Lower leg skin (tissue), 4 donors: ENCODE data around the gene NCBP2L. TPM values are rescaled to one million over a fixed set of nuclear protein-coding genes. Genes with fewer than 3 reads are reported as not detected.

Experiments used
- DNase-seq, 2 donors: peaks; one replicate each; pipeline ENCODE4 v3.0.0-alpha.2; 2019; ENCODE audit warnings: low spot score in 2 of 2
- H3K4me3 ChIP-seq: fragments of 200-600 bp; sonication (generic); 2 replicates; pipeline ENCODE4 v1.5.1; 2017; ENCODE audit warnings: mild to moderate bottlenecking, low read depth; ENCODE audit not compliant: poor library complexity, severe bottlenecking
- POLR2A ChIP-seq, 2 donors: fragments of 450-650 bp; IDR thresholded peaks; one replicate each; pipeline ENCODE4 v1.6.1; 2016 to 2017; ENCODE audit warnings: antibody characterized with exemption in 2 of 2, mild to moderate bottlenecking in 1 of 2, moderate library complexity in 1 of 2
- WGBS, 2 donors: methylation state at CpG; one replicate each; pipeline ENCODE4 v1.1.5; 2018; 5-methylcytosine and 5-hydroxymethylcytosine counted together
- intact Hi-C: fragments of 100-400 bp; cut with DNase I; formaldehyde crosslinking; loops from one replicate; pipeline ENCODE4 v1.15.0; 2023; ENCODE audit warnings: low total_unique reads
- total RNA-seq, 4 donors: library from RNA; depleted of rRNA; stranded (reverse); fragments of >200 nt; gene quantifications; one replicate each; pipeline ENCODE4 v1.1.0, GENCODE V29; 2016
- TF ChIP-seq, protein P1 (sequence below), 3 donors: fragments of 450-650 bp; IDR thresholded peaks; one replicate each; pipeline ENCODE4 v1.5.1; 2016; ENCODE audit warnings: antibody characterized with exemption in 3 of 3, mild to moderate bottlenecking in 3 of 3, moderate library complexity in 2 of 3

The NCBP2L gene
- total RNA-seq, 4 donors from 2014 or later, result 0.23 to 0.32 TPM; not detected in 2

GRCh38 chrX:107747596-107748161, 29.9 kb upstream of the NCBP2L start:
- intact Hi-C loops, result no loop called here
- peak in 1 of 2 donors; percentile 76 for DNase-seq
- TF ChIP-seq, protein P1, sequence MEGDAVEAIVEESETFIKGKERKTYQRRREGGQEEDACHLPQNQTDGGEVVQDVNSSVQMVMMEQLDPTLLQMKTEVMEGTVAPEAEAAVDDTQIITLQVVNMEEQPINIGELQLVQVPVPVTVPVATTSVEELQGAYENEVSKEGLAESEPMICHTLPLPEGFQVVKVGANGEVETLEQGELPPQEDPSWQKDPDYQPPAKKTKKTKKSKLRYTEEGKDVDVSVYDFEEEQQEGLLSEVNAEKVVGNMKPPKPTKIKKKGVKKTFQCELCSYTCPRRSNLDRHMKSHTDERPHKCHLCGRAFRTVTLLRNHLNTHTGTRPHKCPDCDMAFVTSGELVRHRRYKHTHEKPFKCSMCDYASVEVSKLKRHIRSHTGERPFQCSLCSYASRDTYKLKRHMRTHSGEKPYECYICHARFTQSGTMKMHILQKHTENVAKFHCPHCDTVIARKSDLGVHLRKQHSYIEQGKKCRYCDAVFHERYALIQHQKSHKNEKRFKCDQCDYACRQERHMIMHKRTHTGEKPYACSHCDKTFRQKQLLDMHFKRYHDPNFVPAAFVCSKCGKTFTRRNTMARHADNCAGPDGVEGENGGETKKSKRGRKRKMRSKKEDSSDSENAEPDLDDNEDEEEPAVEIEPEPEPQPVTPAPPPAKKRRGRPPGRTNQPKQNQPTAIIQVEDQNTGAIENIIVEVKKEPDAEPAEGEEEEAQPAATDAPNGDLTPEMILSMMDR (IDR thresholded peaks at IDR 0.05), result no peak
- TF ChIP-seq POLR2A (IDR thresholded peaks at IDR 0.05), result no peak
- WGBS, 2 donors, result 18 to 32% methylated on average over 3 of the region's 3 CpGs
- H3K4me3 ChIP-seq, result no peak overlapping the region

- DNase-seq, result no peak
- H3K4me3 ChIP-seq, result no peak overlapping the region
- WGBS, 2 donors, result 58 to 59% methylated on average over 6 of the region's 6 CpGs
- intact Hi-C loops, result no loop called here
- TF ChIP-seq, protein P1 (IDR thresholded peaks at IDR 0.05), result no peak
- no peak for TF ChIP-seq POLR2A (IDR thresholded peaks at IDR 0.05)
Measured at GRCh38 chrX:107748506-107748905, 29.0 kb upstream of the NCBP2L start.

DNA sequence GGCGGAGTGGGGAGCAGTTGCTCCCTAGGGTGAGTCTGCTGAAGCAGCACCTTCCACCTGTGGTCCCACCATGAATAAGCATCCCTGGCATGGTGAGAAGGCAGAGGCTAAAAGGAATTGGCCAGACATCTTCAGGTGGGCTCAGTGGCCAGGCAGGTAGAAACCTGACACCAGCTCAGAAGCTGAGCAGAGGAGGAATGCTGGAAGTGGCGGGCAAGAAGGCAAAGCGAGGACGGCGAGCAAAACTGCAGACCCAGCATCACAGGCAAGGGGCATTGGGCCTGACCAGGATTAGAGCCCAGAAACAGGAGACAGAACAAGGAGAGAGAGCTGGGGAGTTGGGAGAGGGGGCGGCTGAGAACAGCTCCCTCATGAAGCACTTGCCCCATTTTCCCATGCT, 27.3 kb upstream of the NCBP2L start:
- TF ChIP-seq, protein P1 (IDR thresholded peaks at IDR 0.05), result no peak
- TF ChIP-seq POLR2A (IDR thresholded peaks at IDR 0.05), result no peak
- intact Hi-C loops, result no loop called here
- no peak overlapping the region for H3K4me3 ChIP-seq
- WGBS, 2 donors, result 89 to 96% methylated on average over 6 of the region's 6 CpGs
- peak in 1 of 2 donors; percentile 77 for DNase-seq

DNA sequence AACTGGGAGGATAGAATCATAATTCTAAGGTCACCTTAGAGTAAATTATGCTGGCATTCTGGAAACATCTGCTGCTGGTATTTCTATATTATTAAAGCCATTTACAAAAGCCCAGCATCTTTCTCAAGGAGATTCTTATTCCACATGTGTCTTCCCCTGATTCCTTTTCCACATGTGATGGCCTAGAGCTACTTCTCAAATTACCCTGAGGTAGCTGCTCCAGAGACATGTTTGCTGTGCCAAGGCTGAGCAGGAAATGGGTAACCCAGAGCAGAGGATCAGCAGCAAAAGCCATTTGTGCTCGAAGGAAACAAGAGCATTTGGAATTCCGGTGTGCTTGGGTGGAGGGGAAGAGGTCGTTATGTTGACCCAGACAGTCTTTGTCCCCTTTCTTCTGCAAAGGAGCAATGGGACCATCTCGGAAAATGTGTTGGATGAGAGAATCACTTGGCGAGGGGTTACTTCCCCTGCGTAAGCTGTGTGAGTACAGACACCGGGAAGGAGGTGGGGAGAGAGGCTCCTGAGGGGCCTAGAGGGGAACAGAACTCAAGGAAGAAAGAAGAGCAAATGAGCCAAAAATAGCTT, 26.6 kb upstream of the NCBP2L start:
- 72 to 76% methylated on average over 7 of the region's 7 CpGs for WGBS, 2 donors
- TF ChIP-seq POLR2A (IDR thresholded peaks at IDR 0.05), result no peak
- TF ChIP-seq, protein P1 (IDR thresholded peaks at IDR 0.05), result no peak
- no peak for DNase-seq
- intact Hi-C loops, result no loop called here
- no peak overlapping the region for H3K4me3 ChIP-seq

GRCh38 chrX:107752043-107752442, 25.5 kb upstream of the NCBP2L start:
- intact Hi-C loops, result no loop called here
- no peak for TF ChIP-seq POLR2A (IDR thresholded peaks at IDR 0.05)
- TF ChIP-seq, protein P1 (IDR thresholded peaks at IDR 0.05), result no peak
- no peak overlapping the region for H3K4me3 ChIP-seq
- peak in 1 of 2 donors; percentile 50 for DNase-seq
- 81 to 84% methylated on average over 3 of the region's 3 CpGs for WGBS, 2 donors

DNA sequence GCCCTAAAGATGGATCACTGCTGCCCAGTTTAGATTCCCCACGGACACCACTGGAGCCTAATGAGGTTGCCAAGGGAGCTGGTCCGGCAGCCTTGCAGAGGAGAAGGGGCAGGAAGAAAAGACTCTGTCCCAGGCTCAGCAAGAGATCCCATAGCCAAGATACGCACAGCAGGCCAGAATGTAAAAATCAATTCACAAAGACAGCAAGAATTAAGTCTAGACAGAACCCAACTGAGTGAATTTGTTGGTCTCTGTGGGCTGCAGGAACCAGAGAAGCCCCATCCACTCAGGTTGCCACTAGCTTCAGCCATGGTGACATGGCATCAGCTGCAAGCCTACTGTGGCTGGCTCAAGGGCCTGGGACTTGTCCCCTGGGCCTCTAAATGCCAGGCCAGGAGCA, 24.8 kb upstream of the NCBP2L start:
- TF ChIP-seq, protein P1 (IDR thresholded peaks at IDR 0.05), result no peak
- TF ChIP-seq POLR2A (IDR thresholded peaks at IDR 0.05), result no peak
- intact Hi-C loops, result no loop called here
- 91 to 92% methylated on average over 3 of the region's 3 CpGs for WGBS, 2 donors
- H3K4me3 ChIP-seq, result no peak overlapping the region
- no peak for DNase-seq
